Measurements from ENCODE around the gene ZNF761. TPM values are rescaled to one million over a fixed set of nuclear protein-coding genes. Genes with fewer than 3 reads are reported as not detected.

The ZNF761 gene
- 11.9 and 13.7 TPM in 2 replicates for total RNA-seq

DNA sequence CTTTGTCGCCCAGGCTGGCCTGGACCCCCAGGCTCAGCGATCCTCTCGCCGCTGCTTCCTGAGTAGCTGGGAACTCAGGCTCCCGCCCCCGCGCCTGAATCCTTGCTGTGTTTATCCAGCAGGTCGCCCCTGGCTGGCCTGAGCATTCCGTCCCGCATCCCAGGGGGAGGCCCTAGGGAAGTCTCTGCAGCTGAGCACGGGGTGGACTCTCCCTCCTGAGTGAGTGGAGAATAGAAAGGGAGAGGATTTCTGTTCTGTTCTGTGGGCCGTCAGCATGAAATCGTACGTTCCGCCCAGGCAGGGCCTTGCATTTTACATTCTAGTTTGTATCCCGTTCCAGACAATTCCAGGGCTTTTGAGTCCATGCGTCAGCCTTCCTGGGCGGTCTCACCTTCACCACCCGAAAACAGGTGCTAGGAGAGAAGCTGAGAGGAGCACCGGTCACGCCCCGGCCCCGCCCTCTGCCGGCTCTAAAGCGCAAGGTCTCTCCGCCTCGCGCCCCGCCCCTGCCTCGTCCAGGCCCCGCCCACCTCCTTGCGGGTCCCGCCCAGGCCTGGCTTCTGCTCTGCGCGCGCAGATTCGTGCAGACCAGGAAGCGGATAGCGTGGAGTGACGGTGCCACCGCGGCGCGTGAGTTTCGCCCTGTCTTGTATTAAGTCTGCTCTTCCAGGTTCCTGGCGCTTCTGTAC, at the start of gene ZNF761:
TSS of gene ZNF761 (plus strand) at position 586 of the 689 bp plus-strand sequence. CDS start 15,285 bp downstream, outside the sequence.

DNA sequence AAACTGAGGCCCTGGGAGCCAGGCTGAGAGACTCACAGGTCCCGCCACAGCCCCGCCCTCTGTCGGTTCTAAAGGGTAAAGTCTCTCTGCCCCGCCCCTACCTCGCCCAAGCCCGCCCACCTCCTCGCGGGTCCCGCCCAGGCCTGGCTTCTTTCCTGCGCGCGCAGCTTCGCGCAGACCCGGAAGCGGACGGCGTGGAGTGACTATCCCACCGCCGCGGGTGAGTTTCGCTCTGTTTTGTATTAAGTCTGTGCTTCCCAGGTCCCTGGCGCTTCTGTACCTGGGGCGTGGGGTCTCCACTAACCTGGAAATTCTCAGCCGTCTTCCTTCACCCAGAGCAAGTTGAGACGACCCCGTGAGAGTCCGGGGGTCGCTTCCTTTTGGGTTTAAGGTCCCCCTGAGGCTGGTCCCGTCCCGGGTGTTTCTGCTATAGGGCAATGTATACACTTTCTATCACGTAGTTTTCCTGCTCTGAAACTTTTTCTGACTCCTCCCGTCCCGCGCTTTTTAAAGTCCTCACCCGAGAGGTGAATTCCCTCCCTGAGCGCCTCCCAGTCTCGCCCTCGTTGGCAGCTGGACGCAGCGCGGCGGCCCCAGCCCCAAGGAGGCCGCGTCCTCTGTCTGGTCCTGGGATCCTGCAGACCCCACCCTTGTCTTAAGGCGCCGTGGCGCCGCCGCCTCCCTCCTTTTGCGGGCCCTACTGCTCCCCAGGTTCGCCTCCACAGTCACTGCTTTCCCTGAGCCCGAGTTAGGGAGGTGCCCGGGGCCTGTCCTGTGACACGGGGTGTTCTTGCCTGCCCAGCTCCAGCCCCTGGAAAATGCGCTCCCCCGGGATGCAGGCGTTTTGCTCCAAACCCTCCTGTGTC, 36.6 kb upstream of the ZNF761 start, which contains the start of gene ZNF765:
TSS of gene ZNF765 (plus strand) at position 176 of the 866 bp plus-strand sequence. CDS start 2,867 bp downstream, outside the sequence.

DNA sequence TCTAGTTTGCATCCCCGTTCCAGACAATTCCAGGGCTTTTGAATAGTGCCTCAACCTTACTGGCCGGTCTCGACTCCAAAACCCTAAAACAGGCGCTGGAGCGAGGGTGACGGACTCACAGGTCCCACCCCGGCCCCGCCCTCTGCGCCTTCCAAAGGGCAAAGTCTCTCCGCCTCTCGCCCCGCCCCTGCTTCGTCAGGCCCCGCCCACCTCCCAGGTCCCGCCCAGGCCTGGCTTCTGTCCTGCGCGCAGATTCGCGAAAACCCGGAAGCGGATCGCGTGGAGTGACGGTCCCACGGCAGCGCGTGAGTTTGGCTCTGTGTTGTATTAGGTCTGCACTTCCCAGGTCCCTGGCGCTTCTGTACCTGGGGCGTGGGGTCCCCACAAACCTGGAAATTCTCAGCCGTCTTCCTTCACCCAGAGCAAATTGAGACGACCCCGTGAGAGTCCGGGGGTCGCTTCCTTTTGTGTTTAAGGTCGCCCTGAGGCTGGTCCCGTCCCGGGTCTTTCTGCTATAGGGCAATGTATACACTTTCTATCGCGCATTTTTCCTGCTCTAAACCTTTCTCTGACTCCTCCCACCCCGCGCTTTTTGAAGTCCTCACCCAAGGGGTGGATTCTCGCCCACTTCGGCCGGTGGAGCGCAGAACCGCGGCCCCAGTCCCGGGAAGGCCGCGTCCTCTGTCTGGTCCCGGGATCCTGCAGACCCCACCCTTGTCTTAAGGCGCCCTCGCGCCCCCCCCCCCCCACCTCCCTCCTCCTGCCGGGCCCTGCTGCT, 35.9 kb downstream of the ZNF761 start, which contains the start of gene ZNF813:
TSS of gene ZNF813 (plus strand) at position 249 of the 778 bp plus-strand sequence. CDS start 16,090 bp downstream, outside the sequence.

Small RNAs within 50 kb of the gene (small RNA-seq; reads per million reads assigned to genes)
- gene RPL39P36, result not detected

Other genes starting within 250 kb of the ZNF761 start
- gene ZNF665, start 238.6 kb upstream of the ZNF761 start, total RNA-seq, result 10.6 and 16.9 TPM in 2 replicates
- 24.8 and 33.0 TPM in 2 replicates for gene ZNF677, start 177.1 kb upstream of the ZNF761 start, total RNA-seq
- gene VN1R2, start 173.7 kb upstream of the ZNF761 start, total RNA-seq, result not detected in 2 replicates
- not detected in 2 replicates for gene VN1R4, start 164.3 kb upstream of the ZNF761 start, total RNA-seq
- gene ZNF845, start 98.2 kb upstream of the ZNF761 start, total RNA-seq, result 10.3 and 11.4 TPM in 2 replicates
- 12.3 and 20.0 TPM in 2 replicates for gene ZNF525, start 66.3 kb upstream of the ZNF761 start, total RNA-seq
- 22.8 and 28.3 TPM in 2 replicates for gene ZNF765, start 36.8 kb upstream of the ZNF761 start, total RNA-seq
- gene ZNF813, start 35.7 kb downstream of the ZNF761 start, total RNA-seq, result 4.7 and 5.4 TPM in 2 replicates
- gene ZNF331, start 106.2 kb downstream of the ZNF761 start, total RNA-seq, result 11.4 and 12.5 TPM in 2 replicates
- gene DPRX, start 200.0 kb downstream of the ZNF761 start, total RNA-seq, result not detected in 2 replicates